HepG2 (cell line): ENCODE results near the gene CAPN9. TPM values are rescaled to one million over a fixed set of nuclear protein-coding genes. Genes with fewer than 3 reads are reported as not detected.

Experiments used
- ATF6 ChIP-seq: sonication (generic); formaldehyde crosslinking; conservative IDR thresholded peaks from 2 replicates; pipeline ENCODE4 v1.4.0; 2020; ENCODE audit warnings: missing genetic modification reagents
- CCAR2 ChIP-seq: fragments of 200-400 bp; formaldehyde crosslinking; optimal IDR thresholded peaks from 2 replicates; pipeline ENCODE3; 2018; ENCODE audit warnings: low read depth, mild to moderate bottlenecking, low read length, moderate library complexity
- HNF4G ChIP-seq, 2 experiments: sonication (generic) in 1 of 2; formaldehyde crosslinking in 1 of 2; IDR thresholded peaks; 2 replicates each; pipeline versions ENCODE4 v1.4.0 to v1.6.1; 2011 to 2020; ENCODE audit warnings: borderline replicate concordance in 2 of 2, low read depth in 2 of 2, mild to moderate bottlenecking in 2 of 2, low read length in 1 of 2, missing genetic modification reagents in 1 of 2, moderate library complexity in 1 of 2
- MLLT10 ChIP-seq: sonication (generic); formaldehyde crosslinking; IDR thresholded peaks from 2 replicates; pipeline ENCODE4 v1.4.0; 2020; ENCODE audit warnings: missing genetic modification reagents
- POLR2A ChIP-seq, 2 experiments: IDR thresholded peaks; 2 replicates each; pipeline ENCODE4 v1.6.1; 2011; ENCODE audit warnings: low read depth in 2 of 2, low read length in 2 of 2, mild to moderate bottlenecking in 1 of 2, moderate library complexity in 1 of 2; ENCODE audit not compliant: insufficient read depth in 1 of 2
- SOX13 ChIP-seq, 3 experiments: fragments of 450-650 bp in 1 of 3; sonication (generic) in 1 of 3; formaldehyde crosslinking in 1 of 3; IDR thresholded peaks in 2 of 3; conservative IDR thresholded peaks in 1 of 3; 2 replicates each; pipeline versions ENCODE4 v1.5.0 to v1.6.1; 2016 to 2020; ENCODE audit warnings: antibody characterized with exemption in 1 of 3, mild to moderate bottlenecking in 1 of 3, missing compliant biosample characterization in 1 of 3, missing genetic modification reagents in 1 of 3, moderate library complexity in 1 of 3
- ZFYVE20 ChIP-seq: sonication (generic); formaldehyde crosslinking; IDR thresholded peaks from 2 replicates; pipeline ENCODE4 v1.8.0; 2023; ENCODE audit warnings: low read depth, mild to moderate bottlenecking, moderate library complexity, missing genetic modification reagents, borderline replicate concordance
- ZHX1 ChIP-seq: sonication (generic); formaldehyde crosslinking; IDR thresholded peaks from 2 replicates; pipeline ENCODE4 v1.8.1; 2022; ENCODE audit warnings: low read depth, mild to moderate bottlenecking, missing genetic modification reagents
- ZKSCAN1 ChIP-seq: fragments of 150-350 bp; IDR thresholded peaks from 2 replicates; pipeline ENCODE4 v1.6.1; 2014; ENCODE audit warnings: low read length
- ZNF337 ChIP-seq: sonication (generic); formaldehyde crosslinking; IDR thresholded peaks from 2 replicates; pipeline ENCODE4 v1.5.1; 2020; ENCODE audit warnings: missing genetic modification reagents, low read depth, mild to moderate bottlenecking, borderline replicate concordance
- ZNF33A ChIP-seq: sonication (generic); formaldehyde crosslinking; IDR thresholded peaks from 2 replicates; pipeline ENCODE4 v1.5.1; 2020; ENCODE audit warnings: missing genetic modification reagents, mild to moderate bottlenecking, moderate library complexity, borderline replicate concordance
- ZNF407 ChIP-seq: sonication (generic); formaldehyde crosslinking; IDR thresholded peaks from one replicate; pipeline ENCODE4 v1.5.1; 2020; ENCODE audit warnings: mild to moderate bottlenecking, missing genetic modification reagents; ENCODE audit errors: not compliant biosample characterization
- ZNF7 ChIP-seq: IDR thresholded peaks from 2 replicates; pipeline ENCODE4 v1.6.1; 2016; ENCODE audit warnings: missing biosample characterization, missing genetic modification reagents
- polyA plus RNA-seq, 8 experiments: library from polyadenylated mRNA; depleted of rRNA in 3 of 8; stranded (reverse) in 7 of 8; unstranded in 1 of 8; fragments of >200 nt; fragmentation: Illumina TruSeq in 4 of 8; extraction: Trizol in 4 of 8; gene quantifications; 2 replicates each; pipeline versions ENCODE4 v1.2.1 to v1.2.3, GENCODE V29; 2011 to 2016; ENCODE audit warnings: low read depth in 4 of 8, missing spikeins in 1 of 8, mixed read lengths in 1 of 8; ENCODE audit not compliant: insufficient read depth in 1 of 8
- total RNA-seq, 5 experiments: library from RNA; depleted of rRNA; stranded (reverse); fragments of >200 nt; fragmentation: Illumina TruSeq; extraction: Trizol; gene quantifications; 2 replicates each; pipeline ENCODE4 v1.2.3, GENCODE V29; 2016; ENCODE audit warnings: low read depth in 1 of 5

CAPN9 gene
- total and polyA plus RNA-seq, 2 of the 13 experiments (the other 11 are each of a cell fraction or from before 2014, with no cell fraction given): 0.04 to 0.31 TPM

GRCh38 chr1:230707732-230708630 lies 39.2 kb upstream of the CAPN9 start (continued):
- TF ChIP-seq ZHX1 (CRISPR knock-in tag) (no peak), POLR2A (IDR thresholded peaks at IDR 0.05; ENCODE audit: insufficient read depth in 1 of 2, low read depth in 2 of 2, low read length in 2 of 2) (0 out of 4 replicates have a peak, but pooled peaks of 1 of the 2 experiments have one; percentile 11), ZNF33A (CRISPR knock-in tag) (no peak; the same call in 1 of the 2 replicates), ZNF407 (CRISPR knock-in tag) (peak; percentile 12), MLLT10 (no peak), ZNF7 (CRISPR knock-in tag) (no peak), SOX13 (IDR thresholded peaks at IDR 0.05) (no peak), SOX13 (CRISPR knock-in tag; conservative IDR thresholded peaks at IDR 0.05 in 1 of 2, IDR thresholded peaks at IDR 0.05 in 1 of 2) (no peak), HNF4G (IDR thresholded peaks at IDR 0.05; ENCODE audit: borderline replicate concordance, low read depth, low read length) (no peak), HNF4G (CRISPR knock-in tag; IDR thresholded peaks at IDR 0.05; ENCODE audit: borderline replicate concordance, low read depth) (no peak), ZNF337 (CRISPR knock-in tag) (no peak), ZKSCAN1 (no peak), ZFYVE20 (CRISPR knock-in tag) (no peak), ATF6 (CRISPR knock-in tag) (no peak), CCAR2 (no peak)
